Testis (tissue), 2 donors: Measurements from ENCODE around the gene MAP3K20.

Source experiments
- POLR2A ChIP-seq: fragments of 450-650 bp; IDR thresholded peaks from one replicate; pipeline ENCODE4 v1.6.1; 2017; ENCODE audit warnings: antibody characterized with exemption, mild to moderate bottlenecking, moderate library complexity
- TF ChIP-seq, protein P1 (sequence below), 3 experiments: fragments of 450-650 bp in 2 of 3; fragments of 200-600 bp in 1 of 3; sonication (generic) in 1 of 3; IDR thresholded peaks; one replicate each; pipeline ENCODE4 v1.5.1; 2016 to 2019; ENCODE audit warnings: antibody characterized with exemption in 3 of 3, mild to moderate bottlenecking in 2 of 3, moderate library complexity in 1 of 3

- TF ChIP-seq, protein P1, sequence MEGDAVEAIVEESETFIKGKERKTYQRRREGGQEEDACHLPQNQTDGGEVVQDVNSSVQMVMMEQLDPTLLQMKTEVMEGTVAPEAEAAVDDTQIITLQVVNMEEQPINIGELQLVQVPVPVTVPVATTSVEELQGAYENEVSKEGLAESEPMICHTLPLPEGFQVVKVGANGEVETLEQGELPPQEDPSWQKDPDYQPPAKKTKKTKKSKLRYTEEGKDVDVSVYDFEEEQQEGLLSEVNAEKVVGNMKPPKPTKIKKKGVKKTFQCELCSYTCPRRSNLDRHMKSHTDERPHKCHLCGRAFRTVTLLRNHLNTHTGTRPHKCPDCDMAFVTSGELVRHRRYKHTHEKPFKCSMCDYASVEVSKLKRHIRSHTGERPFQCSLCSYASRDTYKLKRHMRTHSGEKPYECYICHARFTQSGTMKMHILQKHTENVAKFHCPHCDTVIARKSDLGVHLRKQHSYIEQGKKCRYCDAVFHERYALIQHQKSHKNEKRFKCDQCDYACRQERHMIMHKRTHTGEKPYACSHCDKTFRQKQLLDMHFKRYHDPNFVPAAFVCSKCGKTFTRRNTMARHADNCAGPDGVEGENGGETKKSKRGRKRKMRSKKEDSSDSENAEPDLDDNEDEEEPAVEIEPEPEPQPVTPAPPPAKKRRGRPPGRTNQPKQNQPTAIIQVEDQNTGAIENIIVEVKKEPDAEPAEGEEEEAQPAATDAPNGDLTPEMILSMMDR (IDR thresholded peaks at IDR 0.05), result no peak
- no peak for TF ChIP-seq POLR2A
These were observed 128.7 kb downstream of the MAP3K20 start for GRCh38 chr2:173204316-173204715.
